ENCODE measurements around the gene POLR2E.

DNA sequence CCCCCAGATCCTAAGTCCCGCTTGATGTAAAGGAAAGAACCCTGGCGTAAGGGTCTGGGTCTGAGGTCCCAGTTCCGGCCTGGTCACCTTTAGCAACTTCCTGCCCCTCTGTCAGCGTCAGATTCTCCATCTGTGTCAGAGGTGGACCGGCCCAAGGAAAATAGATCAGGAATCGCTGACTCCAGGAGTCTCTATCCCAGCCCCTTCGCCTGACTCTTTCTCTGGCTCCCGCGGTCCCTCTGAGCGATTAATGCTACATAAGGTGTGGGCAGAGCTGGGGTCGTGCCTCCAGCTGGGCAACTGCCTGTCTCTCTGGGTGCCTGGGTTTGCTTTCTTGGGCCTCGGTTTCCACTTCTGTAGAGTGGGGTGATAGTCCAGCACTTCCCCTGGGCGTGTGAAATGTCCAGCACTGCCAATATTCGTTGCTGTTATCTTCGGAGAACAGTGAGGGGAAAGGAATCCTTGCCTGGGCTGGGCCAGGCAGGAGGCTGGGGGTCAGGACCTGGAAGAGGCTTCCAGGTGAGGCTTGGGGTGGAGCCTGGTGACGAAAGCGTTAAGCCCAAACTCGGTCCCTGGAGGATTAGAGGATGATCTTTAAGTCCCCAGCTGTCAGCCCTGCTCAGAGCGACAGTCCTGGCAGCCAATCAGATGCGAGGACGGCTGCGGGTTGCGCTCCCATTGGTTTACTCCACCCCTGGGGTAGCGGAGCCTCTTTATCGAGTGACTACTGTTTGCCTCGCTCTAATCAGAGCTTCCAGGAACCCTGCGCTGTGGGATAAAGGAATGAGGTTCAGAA, 54.5 kb downstream of the POLR2E start:
- TF ChIP-seq, protein P1, sequence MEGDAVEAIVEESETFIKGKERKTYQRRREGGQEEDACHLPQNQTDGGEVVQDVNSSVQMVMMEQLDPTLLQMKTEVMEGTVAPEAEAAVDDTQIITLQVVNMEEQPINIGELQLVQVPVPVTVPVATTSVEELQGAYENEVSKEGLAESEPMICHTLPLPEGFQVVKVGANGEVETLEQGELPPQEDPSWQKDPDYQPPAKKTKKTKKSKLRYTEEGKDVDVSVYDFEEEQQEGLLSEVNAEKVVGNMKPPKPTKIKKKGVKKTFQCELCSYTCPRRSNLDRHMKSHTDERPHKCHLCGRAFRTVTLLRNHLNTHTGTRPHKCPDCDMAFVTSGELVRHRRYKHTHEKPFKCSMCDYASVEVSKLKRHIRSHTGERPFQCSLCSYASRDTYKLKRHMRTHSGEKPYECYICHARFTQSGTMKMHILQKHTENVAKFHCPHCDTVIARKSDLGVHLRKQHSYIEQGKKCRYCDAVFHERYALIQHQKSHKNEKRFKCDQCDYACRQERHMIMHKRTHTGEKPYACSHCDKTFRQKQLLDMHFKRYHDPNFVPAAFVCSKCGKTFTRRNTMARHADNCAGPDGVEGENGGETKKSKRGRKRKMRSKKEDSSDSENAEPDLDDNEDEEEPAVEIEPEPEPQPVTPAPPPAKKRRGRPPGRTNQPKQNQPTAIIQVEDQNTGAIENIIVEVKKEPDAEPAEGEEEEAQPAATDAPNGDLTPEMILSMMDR (conservative IDR thresholded peaks at IDR 0.05; ENCODE audit: low read depth, low read length) = no peak
- TF ChIP-seq EZH2 (IDR thresholded peaks at IDR 0.05; ENCODE audit: borderline replicate concordance, low read depth, low read length, poor library complexity, severe bottlenecking) = no peak

All from A673 (cell line).